Measurements from ENCODE around the gene SMIM36.

- TF ChIP-seq CTCF (conservative IDR thresholded peaks at IDR 0.05; ENCODE audit: low read length) (no peak), EZH2phosphoT487 (IDR thresholded peaks at IDR 0.05; ENCODE audit: borderline replicate concordance, low read depth, low read length) (no peak)
Observed at GRCh38 chr17:55432358-55433028, 78.8 kb downstream of the SMIM36 start.
